HG03280 (cell line): ENCODE measurements around the gene CNPY4.

Experiments
- ATAC-seq: cut with Tn5 transposase; IDR thresholded peaks from one replicate; pipeline ENCODE4 v1.9.1; 2021; ENCODE audit warnings: mild to moderate bottlenecking, moderate library complexity; ENCODE audit not compliant: unreplicated experiment

CNPY4 gene

GRCh38 chr7:100091411-100092181, 27.8 kb upstream of the CNPY4 start:
- no peak for ATAC-seq

DNA sequence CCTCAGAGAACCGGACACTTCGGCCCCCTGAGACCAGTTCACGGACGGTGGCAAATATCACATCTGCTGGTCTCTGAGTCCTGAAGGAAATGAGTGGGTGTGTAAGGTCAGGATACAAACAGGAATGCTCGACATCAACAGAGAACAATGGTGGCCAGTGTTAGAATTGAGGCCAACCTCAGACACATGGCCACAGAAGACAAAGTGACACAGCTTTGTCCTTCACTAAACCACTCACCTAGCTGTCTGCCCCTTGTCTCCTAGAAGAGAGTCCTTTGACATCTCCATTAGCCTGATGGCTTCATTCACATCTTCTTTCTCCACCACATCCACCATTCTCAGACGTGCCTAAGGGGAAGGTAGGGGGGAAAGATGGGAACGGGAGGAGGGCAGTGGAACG, 26.4 kb upstream of the CNPY4 start:
- no peak for ATAC-seq

DNA sequence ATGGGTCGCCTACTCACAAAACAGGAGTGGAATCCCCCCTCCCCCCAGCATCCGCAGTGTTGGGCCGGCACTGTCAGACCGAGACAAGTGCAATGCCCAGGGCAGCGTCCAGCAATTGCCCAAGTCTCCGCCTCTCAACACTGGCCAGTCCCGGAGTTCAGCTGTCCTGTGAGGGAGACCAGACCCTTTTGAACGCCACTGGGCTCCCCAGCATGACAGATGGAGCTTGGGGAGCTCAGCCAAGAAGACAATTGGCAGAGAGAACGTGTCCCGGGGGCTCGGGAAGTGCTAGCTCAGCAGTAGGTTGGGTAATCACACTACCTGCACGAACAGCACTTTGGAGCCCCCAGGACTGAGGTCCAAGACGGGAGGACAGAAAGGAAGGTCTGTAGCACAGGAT, 25.9 kb upstream of the CNPY4 start:
- ATAC-seq: no peak

DNA sequence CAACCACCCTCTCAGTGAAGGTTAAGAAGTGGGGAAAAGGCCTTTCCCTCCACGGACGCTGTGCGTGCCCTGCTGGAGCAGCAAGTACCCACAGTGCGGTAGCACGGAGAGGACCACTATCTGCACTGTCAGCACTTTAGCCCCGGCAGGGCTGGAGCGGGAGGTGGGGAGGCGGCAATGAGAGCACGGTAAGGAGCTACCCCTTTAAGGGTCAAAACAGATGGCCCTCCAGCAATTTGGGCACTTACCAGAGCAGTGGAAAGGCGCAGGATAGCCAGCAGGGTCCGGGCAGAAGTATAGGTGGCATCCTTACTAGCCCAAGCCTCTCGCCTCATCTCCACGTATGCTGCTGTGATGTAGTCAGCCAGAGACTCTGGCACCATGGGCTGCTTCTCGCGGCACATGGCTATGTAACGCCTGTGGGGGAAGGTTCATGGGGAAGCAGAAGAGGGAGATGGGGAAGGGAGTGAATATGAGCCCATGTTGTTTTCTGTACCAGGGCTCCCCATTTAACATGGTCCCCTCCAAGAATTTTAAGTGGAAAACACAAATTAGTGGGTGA, 25.4 kb upstream of the CNPY4 start:
- no peak for ATAC-seq

- ATAC-seq: no peak
Observed at GRCh38 chr7:100095289-100095688, 24.1 kb upstream of the CNPY4 start.

- ATAC-seq: no peak
Observed at GRCh38 chr7:100095704-100096103, 23.7 kb upstream of the CNPY4 start.

- no peak for ATAC-seq
Observed at GRCh38 chr7:100098913-100099312, 20.5 kb upstream of the CNPY4 start.

- ATAC-seq: no peak
Observed at GRCh38 chr7:100099452-100099851, 20.0 kb upstream of the CNPY4 start.

GRCh38 chr7:100100420-100101015, 18.9 kb upstream of the CNPY4 start:
- peak; percentile 73 for ATAC-seq

DNA sequence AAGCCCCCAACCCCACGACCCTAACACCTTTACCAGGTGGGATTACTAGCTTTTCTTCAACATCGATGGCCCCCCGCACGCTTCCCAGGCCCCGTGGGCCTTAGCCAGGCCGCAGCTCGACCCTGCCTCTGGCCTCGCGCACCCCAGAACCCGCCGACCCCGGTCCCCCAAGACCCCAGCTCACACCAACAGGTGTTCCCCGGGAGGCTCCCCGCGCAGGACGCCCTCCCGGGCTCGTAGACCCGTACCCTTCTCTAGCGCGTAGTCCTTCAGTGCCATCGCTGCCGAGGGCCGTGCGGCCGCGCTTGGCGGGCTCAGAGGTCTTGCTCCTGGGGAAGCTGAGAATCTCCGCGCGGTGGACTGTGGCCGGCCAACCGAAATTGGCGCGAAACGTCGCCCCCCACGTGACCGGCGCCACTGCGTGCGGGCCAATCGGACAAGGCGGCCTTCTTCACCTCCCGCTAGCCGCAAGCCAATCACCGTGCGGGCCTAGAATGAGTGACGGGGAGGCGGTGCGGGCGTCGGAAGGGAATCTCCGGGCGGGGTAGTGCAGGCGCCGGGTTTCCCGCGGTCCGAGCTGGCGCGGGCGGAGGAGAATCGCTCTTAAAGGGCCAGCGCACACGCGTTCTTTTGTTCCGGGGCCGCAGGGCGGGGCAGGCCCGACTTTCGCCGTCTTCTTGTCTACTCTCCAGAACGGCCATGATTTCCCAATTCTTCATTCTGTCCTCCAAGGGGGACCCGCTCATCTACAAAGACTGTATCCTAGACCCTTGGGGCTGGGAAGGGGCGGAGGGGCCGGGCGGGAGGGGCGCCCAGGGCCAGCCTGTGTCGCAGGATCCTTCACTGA, 18.2 kb upstream of the CNPY4 start, which contains the start of the genes AP4M1 and MCM7:
Gene AP4M1 (plus strand): TSS at position 628 of the 847 bp plus-strand sequence. CDS start 72 bp downstream, at position 700.
Gene MCM7 (minus strand): TSS at position 382 of the 847 bp plus-strand sequence. CDS start 103 bp downstream, at position 279.
- peak; percentile 87 for ATAC-seq

DNA sequence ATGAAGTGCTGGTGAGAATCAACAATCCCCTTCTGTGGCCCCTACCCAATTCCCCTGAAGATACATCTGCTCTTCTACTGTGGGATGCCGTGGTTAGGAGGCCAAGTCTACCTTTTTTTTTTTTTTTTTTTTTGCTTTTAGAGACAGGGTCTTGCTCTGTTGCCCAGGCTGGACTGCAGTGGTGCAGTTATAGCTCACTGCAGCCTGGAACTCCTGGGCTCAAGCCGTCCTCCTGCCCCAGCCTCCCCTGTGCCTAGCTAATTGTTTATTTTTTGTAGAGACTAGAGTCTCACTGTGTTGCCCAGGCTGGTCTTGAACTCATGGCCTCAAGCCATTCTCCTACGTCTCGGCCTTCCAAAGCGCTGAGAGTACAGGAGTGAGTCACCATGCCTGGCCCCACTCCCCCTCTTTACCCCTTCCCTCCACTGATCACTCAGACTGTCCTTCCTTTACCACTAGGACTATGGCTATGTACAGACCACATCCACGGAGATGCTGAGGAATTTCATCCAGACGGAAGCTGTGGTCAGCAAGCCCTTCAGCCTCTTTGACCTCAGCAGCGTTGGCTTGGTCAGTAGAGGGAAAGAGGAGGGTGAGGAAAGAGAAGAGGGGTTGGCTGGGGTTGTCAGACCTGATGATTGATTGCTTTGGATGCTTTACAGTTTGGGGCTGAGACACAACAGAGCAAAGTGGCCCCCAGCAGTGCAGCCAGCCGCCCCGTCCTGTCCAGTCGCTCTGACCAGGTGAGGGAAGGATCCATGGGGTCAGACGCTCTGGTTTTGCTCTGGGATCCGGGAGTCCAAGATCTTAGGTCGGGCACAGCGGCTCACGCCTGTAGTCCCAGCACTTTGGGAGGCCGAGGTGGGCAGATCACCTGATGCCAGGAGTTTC, 16.2 kb upstream of the CNPY4 start:
- no peak for ATAC-seq

DNA sequence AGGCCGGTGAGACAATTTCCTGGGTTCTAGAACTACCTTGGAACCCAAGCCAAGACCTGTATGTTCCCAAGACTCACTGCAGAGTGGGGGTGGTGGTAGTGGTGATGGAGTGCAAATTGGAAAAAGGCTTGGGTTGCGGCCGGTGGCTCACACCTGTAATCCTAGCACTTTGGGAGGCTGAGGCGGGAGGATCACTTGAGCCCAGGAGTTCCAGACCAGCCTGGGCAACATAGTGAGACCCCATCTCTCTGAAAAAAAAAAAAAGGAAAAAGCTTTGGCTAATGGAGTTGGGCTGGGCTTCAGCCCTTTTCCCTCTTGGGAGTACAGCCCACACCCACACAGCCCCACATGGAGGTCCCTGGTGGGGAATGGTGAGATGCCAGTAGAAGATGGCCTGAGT, 13.9 kb upstream of the CNPY4 start:
- ATAC-seq: no peak

DNA sequence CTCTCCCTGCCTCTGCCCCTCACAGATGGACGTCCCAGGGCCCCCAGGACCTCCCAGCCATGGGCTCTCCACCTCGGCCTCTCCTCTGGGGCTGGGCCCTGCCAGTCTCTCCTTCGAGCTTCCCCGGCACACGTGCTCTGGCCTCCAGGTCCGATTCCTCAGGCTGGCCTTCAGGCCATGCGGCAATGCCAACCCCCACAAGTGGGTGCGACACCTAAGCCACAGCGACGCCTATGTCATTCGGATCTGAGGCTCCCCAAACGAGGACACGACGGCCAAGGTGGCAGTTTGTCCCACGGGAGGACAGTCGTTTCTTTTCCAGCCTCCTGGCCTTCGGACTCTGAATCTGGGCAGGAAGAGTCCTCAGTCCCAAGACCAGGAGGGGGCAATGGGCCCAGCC, 12.8 kb upstream of the CNPY4 start:
- no peak for ATAC-seq

- no peak for ATAC-seq
Observed at GRCh38 chr7:100107125-100107737, 12.2 kb upstream of the CNPY4 start.

DNA sequence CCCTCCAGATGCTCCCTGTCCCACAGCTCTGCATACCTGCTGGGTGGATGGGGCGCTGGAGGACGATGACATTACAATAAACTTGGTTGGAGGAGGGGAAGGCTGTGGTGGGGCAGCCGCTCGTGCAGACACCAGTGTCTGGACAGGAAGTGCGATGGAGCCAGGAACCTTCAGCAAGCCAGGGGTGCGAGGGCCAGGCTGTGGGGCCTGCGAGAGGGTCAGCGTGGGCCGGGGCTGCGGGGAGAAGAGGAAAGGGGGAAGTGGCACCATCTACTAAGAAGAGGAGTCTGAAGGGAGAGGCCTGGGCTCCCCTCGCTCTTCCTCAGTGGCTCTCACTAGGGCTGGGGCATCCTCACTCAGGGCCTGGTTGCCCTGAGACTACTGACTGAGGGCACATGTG, 11.5 kb upstream of the CNPY4 start:
- no peak for ATAC-seq

DNA sequence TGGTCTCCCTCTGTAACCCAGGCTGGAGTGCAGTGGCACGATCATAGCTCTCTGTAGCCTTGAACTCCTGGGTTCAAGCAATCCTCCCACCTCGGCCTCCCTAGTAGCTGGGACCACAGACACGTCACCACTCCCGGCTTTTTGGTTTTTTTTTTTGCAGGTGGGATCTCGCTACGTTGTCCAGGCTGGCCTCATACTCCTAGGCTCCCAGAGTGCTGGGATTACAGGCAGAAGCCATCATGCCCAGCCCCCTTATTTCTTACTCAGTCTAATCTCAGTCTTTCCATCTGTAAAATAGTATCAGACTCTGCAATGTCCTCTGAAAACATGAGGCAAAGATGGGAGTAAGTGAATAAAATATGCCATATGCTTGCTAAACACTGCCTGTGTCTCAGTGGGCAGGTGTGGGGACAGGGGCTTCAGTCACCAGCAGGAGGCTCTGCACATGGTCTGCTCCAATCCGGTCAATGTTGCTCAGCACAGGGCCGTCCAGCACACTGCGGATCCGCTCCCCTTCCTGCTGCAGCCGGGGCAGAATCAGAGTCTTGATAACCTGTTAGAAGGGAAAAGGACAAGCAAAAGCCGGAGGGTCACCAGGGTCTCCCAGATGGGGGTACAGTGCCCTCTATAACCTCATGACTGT, 9.8 kb upstream of the CNPY4 start:
- no peak for ATAC-seq

DNA sequence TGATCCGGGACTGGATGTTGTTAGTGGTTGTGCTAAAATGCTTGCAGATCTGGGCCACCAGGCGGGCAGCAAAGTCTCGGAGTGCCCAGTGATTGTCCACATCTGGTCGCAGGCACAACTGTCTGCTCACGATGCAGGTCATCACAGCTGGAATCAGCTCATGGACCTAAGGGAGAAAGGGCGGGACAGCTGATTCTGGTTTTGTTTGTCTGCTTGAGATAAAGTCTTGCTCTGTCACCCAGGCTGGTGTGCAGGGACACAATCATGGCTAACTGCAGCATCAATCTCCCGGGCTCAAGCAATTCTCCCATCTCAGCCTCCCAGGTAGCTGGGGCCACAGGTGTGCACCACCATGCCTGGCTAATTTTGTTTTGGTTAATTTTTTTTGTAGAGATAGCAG, 8.3 kb upstream of the CNPY4 start:
- ATAC-seq: no peak

GRCh38 chr7:100111914-100112313, 7.5 kb upstream of the CNPY4 start:
- ATAC-seq: no peak

- ATAC-seq: no peak
Observed at GRCh38 chr7:100115026-100115425, 4.4 kb upstream of the CNPY4 start.
